Neuronal stem cell (in vitro differentiated cells): ENCODE data around the gene TMCC1.

ENCODE experiments used
- DNase-seq: peaks from one replicate; pipeline ENCODE4 v3.0.0-alpha.2; 2013; ENCODE audit warnings: low spot score
- H2AFZ ChIP-seq: one replicate; pipeline ENCODE4 v1.6.1; 2013; ENCODE audit warnings: mild to moderate bottlenecking, low read length, inconsistent platforms
- H2AK5ac ChIP-seq: 2 replicates; pipeline ENCODE4 v1.6.1; 2013; ENCODE audit warnings: low read depth, mild to moderate bottlenecking, inconsistent platforms, low read length, moderate library complexity, mixed read lengths
- H2BK120ac ChIP-seq: 2 replicates; pipeline ENCODE4 v1.6.1; 2013; ENCODE audit warnings: low read depth, mild to moderate bottlenecking, inconsistent platforms, low read length, moderate library complexity, mixed read lengths
- H2BK12ac ChIP-seq: one replicate; pipeline ENCODE4 v1.6.1; 2013; ENCODE audit warnings: low read length, inconsistent platforms
- H2BK15ac ChIP-seq: 2 replicates; pipeline ENCODE4 v1.6.1; 2013; ENCODE audit warnings: mild to moderate bottlenecking, low read length, inconsistent platforms, mixed read lengths
- H2BK5ac ChIP-seq: one replicate; pipeline ENCODE4 v1.6.1; 2013; ENCODE audit warnings: inconsistent platforms, mild to moderate bottlenecking, low read length, moderate library complexity
- H3K14ac ChIP-seq: one replicate; pipeline ENCODE4 v1.6.1; 2013; ENCODE audit warnings: low read length, inconsistent platforms
- H3K18ac ChIP-seq: 2 replicates; pipeline ENCODE4 v1.6.1; 2013; ENCODE audit warnings: low read length, inconsistent platforms
- H3K23ac ChIP-seq: 2 replicates; pipeline ENCODE4 v1.6.1; 2013; ENCODE audit warnings: low read depth, mild to moderate bottlenecking, mixed read lengths, low read length, inconsistent platforms; ENCODE audit not compliant: poor library complexity
- H3K27ac ChIP-seq: replicated peaks from 3 replicates; pipeline ENCODE4 v1.5.1; 2013; ENCODE audit warnings: low read length, inconsistent platforms
- H3K27me3 ChIP-seq, 3 experiments: 2 replicates each; pipeline ENCODE4 v1.6.1; 2013; ENCODE audit warnings: low read length in 3 of 3, mild to moderate bottlenecking in 2 of 3, inconsistent platforms in 1 of 3, low read depth in 1 of 3, mixed read lengths in 1 of 3, moderate library complexity in 1 of 3; ENCODE audit not compliant: control insufficient read depth in 3 of 3, insufficient read depth in 3 of 3
- H3K36me3 ChIP-seq, 2 donors: replicated peaks in 1 of 2; 2 replicates each; pipeline ENCODE4 v1.6.1; 2013; ENCODE audit warnings: low read length in 2 of 2; ENCODE audit not compliant: control insufficient read depth in 2 of 2, insufficient read depth in 2 of 2
- H3K4ac ChIP-seq: 2 replicates; pipeline ENCODE4 v1.6.1; 2013; ENCODE audit warnings: inconsistent platforms, mild to moderate bottlenecking, low read length, moderate library complexity
- H3K4me1 ChIP-seq, 2 donors: 1 replicate in 1 of 2; 2 replicates in 1 of 2; pipeline ENCODE4 v1.6.1; 2013; ENCODE audit warnings: low read length in 2 of 2, low read depth in 1 of 2; ENCODE audit not compliant: control insufficient read depth in 2 of 2, insufficient read depth in 1 of 2
- H3K4me2 ChIP-seq: one replicate; pipeline ENCODE4 v1.6.1; 2013; ENCODE audit warnings: mild to moderate bottlenecking, low read length, inconsistent platforms; ENCODE audit not compliant: insufficient read depth, poor library complexity, severe bottlenecking
- H3K4me3 ChIP-seq, 2 donors: 2 replicates each; pipeline ENCODE4 v1.5.1; 2013; ENCODE audit warnings: low read length in 2 of 2, mild to moderate bottlenecking in 2 of 2, inconsistent platforms in 1 of 2, moderate library complexity in 1 of 2
- H3K79me1 ChIP-seq: one replicate; pipeline ENCODE4 v1.6.1; 2013; ENCODE audit warnings: low read depth, mild to moderate bottlenecking, inconsistent platforms, low read length, moderate library complexity
- H3K9ac ChIP-seq: one replicate; pipeline ENCODE4 v1.6.1; 2013; ENCODE audit warnings: mild to moderate bottlenecking, low read depth, low read length, inconsistent platforms; ENCODE audit not compliant: poor library complexity
- H3K9me3 ChIP-seq, 2 donors: replicated peaks in 1 of 2; 2 replicates each; pipeline versions ENCODE3 to v1.6.1; 2013; ENCODE audit warnings: low read length in 2 of 2, mild to moderate bottlenecking in 2 of 2, inconsistent platforms in 1 of 2, low read depth in 1 of 2, mixed read lengths in 1 of 2, moderate library complexity in 1 of 2; ENCODE audit not compliant: control insufficient read depth in 2 of 2, insufficient read depth in 1 of 2
- H4K8ac ChIP-seq: one replicate; pipeline ENCODE4 v1.6.1; 2013; ENCODE audit warnings: low read depth, mild to moderate bottlenecking, inconsistent platforms, low read length, moderate library complexity
- H4K91ac ChIP-seq: one replicate; pipeline ENCODE4 v1.6.1; 2013; ENCODE audit warnings: low read length, low read depth, mild to moderate bottlenecking, inconsistent platforms; ENCODE audit not compliant: poor library complexity
- WGBS, 2 donors: extraction: QIAGEN DNeasy Blood & Tissue Kit; methylation state at CpG; one replicate each; pipeline ENCODE4 v1.1.7; 2013; ENCODE audit warnings: missing lambda C conversion rate in 2 of 2, mixed read lengths in 1 of 2; ENCODE audit not compliant: insufficient read length in 2 of 2, insufficient replicate concordance in 1 of 2; ENCODE audit errors: extremely low coverage in 2 of 2; 5-methylcytosine and 5-hydroxymethylcytosine counted together

Gene TMCC1

GRCh38 chr3:129919357-129919756 lies 25.8 kb upstream of the TMCC1 start:
- Histone ChIP-seq H3K14ac (no peak overlapping the region), H3K4me3 (no peak overlapping the region), H2BK120ac (no peak overlapping the region), H3K9ac (no peak overlapping the region), H2BK15ac (no peak overlapping the region), H3K18ac (no peak overlapping the region), H3K9me3 (peaks cover 18 to 25% of the 10 kb centered on the region in 2 donors), H3K79me1 (no peaks in the 10 kb centered on the region), H3K4me1 (no peaks in the 10 kb centered on the region), H3K4me2 (no peak overlapping the region), H2BK12ac (no peak overlapping the region), H3K36me3 (no peaks in the 10 kb centered on the region), H3K23ac (no peak overlapping the region), H3K27ac (no peak overlapping the region), H3K27me3 (no peaks in the 10 kb centered on the region), H4K8ac (no peak overlapping the region), H2BK5ac (no peak overlapping the region), H2AFZ (no peak overlapping the region), H3K4ac (no peak overlapping the region), H2AK5ac (no peak overlapping the region), H4K91ac (no peak overlapping the region)
- no peak for DNase-seq
- no CpG with 5 or more reads among the region's 3 CpGs for WGBS, 2 donors

DNA sequence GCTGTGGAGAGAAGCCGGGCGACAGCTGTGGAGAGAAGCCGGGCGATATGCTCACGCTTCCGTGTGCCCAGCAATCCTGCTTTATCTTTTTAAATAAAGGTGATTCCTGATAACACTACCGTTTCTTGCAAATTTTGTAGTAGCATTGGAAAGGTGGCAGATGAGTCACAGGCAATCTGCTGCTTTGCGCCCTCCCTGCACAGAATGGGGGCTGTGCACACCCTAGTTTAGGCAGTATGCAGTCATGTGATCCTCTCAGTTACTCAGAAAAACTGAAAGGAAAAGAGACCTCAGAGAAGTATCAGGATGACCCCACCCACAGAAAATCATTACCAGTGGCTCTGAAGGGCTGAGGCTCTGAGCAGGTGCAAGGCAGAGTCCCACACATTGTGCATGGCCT lies 24.9 kb upstream of the TMCC1 start:
- Histone ChIP-seq H4K8ac (no peak overlapping the region), H2BK12ac (no peak overlapping the region), H3K9me3 (peaks cover 18 to 25% of the 10 kb centered on the region in 2 donors), H2BK15ac (no peak overlapping the region), H4K91ac (no peak overlapping the region), H3K4me1 (no peaks in the 10 kb centered on the region), H3K79me1 (no peaks in the 10 kb centered on the region), H3K4ac (no peak overlapping the region), H3K36me3 (no peaks in the 10 kb centered on the region), H3K14ac (no peak overlapping the region), H3K9ac (no peak overlapping the region), H3K27me3 (no peaks in the 10 kb centered on the region), H3K4me2 (no peak overlapping the region), H2BK120ac (no peak overlapping the region), H2AFZ (no peak overlapping the region), H2AK5ac (no peak overlapping the region), H3K4me3 (no peak overlapping the region), H3K18ac (no peak overlapping the region), H3K27ac (no peak overlapping the region), H2BK5ac (no peak overlapping the region), H3K23ac (no peak overlapping the region)
- no peak for DNase-seq
- no CpG with 5 or more reads among the region's 8 CpGs for WGBS, 2 donors

DNA sequence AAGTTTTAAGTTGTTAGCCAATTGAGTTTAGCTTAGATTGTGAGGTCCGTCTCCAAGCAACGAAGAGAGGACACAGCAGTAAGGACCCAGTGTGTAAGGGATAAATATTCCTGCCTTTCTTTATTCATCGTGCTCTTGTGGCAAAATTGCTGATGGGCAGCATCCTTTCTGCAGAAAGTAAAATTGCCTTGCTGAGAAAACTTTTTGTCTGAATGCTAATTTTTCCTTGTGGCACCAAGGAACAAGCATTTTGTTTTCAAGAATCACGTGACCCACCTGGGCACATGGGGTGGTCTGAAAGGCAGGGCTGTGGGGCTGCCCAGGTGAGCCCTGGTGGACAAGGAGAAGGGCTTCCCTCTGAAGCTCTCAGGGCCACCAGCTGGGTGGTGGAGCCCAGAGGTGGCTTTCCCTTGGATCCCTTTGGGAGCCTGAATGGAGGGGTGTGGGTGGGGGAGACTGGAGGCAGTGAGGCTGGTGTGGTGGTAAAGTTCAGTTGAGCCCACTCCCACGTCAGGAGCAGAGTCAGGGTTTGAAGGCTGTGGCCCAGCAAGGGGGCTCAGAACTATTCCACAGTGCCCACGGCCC lies 24.0 kb upstream of the TMCC1 start:
- Histone ChIP-seq H3K14ac (no peak overlapping the region), H3K79me1 (no peaks in the 10 kb centered on the region), H2BK12ac (no peak overlapping the region), H3K27me3 (no peaks in the 10 kb centered on the region), H3K27ac (no peak overlapping the region), H4K91ac (no peak overlapping the region), H3K4ac (no peak overlapping the region), H3K4me2 (no peak overlapping the region), H2BK15ac (no peak overlapping the region), H4K8ac (no peak overlapping the region), H2BK5ac (no peak overlapping the region), H3K18ac (no peak overlapping the region), H3K4me1 (no peaks in the 10 kb centered on the region), H3K4me3 (no peak overlapping the region), H2AFZ (no peak overlapping the region), H3K9ac (no peak overlapping the region), H3K36me3 (no peaks in the 10 kb centered on the region), H3K9me3 (peaks cover 18 to 25% of the 10 kb centered on the region in 2 donors), H2BK120ac (no peak overlapping the region), H2AK5ac (no peak overlapping the region), H3K23ac (no peak overlapping the region)
- WGBS, 2 donors: no CpG with 5 or more reads among the region's 6 CpGs
- DNase-seq: no peak

DNA sequence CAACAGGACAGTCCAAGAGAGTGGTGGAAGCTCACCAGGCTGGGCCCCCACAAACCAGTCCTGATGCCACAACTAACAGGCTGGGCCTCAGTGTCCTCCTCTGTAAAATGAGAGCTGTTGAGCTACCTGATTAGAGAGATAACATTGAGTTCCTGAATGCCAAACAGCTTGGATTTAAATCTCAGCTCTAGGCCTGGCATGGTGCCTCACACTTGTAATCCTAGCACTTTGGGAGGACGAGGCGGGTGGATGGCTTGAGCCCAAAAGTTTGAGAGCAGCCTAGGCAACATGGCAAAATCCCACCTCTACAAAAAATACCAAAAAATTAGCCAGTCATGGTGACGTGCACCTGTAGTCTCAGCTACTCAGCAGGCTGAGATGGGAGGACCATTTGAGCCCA lies 20.1 kb upstream of the TMCC1 start:
- H3K4me1 ChIP-seq: peaks cover 0 to 2% of the 10 kb centered on the region in 2 donors
- no peak overlapping the region for H3K23ac ChIP-seq
- H3K18ac ChIP-seq: no peak overlapping the region
- H3K36me3 ChIP-seq: peaks cover 0 to 2% of the 10 kb centered on the region in 2 donors
- H3K4ac ChIP-seq: no peak overlapping the region
- H3K27ac ChIP-seq: no peak overlapping the region
- no peak overlapping the region for H4K91ac ChIP-seq
- no peak overlapping the region for H3K9ac ChIP-seq
- H2AFZ ChIP-seq: no peak overlapping the region
- H3K79me1 ChIP-seq: no peaks in the 10 kb centered on the region
- peaks cover 18 to 24% of the 10 kb centered on the region in 2 donors for H3K9me3 ChIP-seq
- no peak overlapping the region for H2BK5ac ChIP-seq
- H2BK12ac ChIP-seq: no peak overlapping the region
- no CpG with 5 or more reads among the region's 3 CpGs for WGBS, 2 donors
- no peak overlapping the region for H2AK5ac ChIP-seq
- H2BK15ac ChIP-seq: no peak overlapping the region
- H3K27me3 ChIP-seq: no peaks in the 10 kb centered on the region
- no peak overlapping the region for H3K14ac ChIP-seq
- no peak overlapping the region for H3K4me2 ChIP-seq
- H4K8ac ChIP-seq: no peak overlapping the region
- peak overlapping the region in 1 of 2 donors; percentile 44 for H3K4me3 ChIP-seq
- no peak for DNase-seq
- H2BK120ac ChIP-seq: no peak overlapping the region
